Measurements from ENCODE around the gene MGAT4D. TPM values are rescaled to one million over a fixed set of nuclear protein-coding genes. Genes with fewer than 3 reads are reported as not detected.

The MGAT4D gene
- not detected in 2 replicates for total RNA-seq

GRCh38 chr4:140497747-140498636 lies at the start of gene MGAT4D:
Gene MGAT4D, minus strand, starts transcription at chr4:140498293. Its CDS starts 71 bp downstream, at chr4:140498222.

DNA sequence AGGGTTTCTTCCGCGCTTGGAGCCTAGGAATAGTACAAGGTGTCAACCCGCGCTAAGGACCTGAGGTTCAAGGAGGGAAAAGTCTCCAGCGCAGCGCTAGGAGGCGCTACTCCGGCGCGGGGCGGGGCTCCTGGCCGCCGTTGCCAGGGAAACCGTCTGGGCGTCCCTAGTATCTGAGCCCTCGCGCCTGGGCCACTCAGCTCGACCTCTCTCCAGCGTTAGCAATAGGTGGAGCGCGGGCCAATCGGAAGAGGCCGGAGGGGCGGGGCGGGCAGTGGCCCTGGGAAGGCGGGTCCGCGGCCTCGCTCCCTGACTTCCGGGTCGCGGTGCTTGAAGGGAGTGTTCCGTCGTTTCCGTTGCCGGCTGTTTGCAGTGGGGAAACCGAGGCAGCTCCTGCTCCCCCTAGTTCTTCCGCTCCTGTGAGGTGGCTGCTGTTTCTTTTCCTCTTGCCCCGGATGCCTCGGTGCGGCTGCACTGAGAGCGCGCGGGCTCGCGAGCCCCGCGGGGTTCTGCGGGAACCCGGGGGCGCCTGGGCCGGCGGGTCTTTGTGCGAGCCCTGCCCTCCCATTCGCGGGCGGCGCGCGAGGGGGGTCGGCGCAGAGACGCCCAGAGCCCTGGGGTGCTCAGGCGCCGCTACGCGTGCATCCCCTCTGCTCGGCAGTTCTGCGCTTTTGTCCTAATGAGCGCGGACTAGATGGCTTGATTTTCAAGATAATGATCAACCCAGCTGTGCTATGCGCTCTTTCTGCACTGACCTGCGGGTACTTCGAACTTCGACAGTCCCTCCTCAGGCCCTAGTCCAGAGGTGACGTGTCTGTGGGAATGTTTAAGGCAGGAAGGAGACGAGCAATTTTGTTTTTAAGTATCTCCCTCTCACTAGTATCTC lies 26.0 kb upstream of the MGAT4D start, which contains the start of gene ELMOD2:
Gene ELMOD2 (plus strand): TSS at position 312 of the 886 bp plus-strand sequence. CDS start 1,261 bp downstream, outside the sequence.

DNA sequence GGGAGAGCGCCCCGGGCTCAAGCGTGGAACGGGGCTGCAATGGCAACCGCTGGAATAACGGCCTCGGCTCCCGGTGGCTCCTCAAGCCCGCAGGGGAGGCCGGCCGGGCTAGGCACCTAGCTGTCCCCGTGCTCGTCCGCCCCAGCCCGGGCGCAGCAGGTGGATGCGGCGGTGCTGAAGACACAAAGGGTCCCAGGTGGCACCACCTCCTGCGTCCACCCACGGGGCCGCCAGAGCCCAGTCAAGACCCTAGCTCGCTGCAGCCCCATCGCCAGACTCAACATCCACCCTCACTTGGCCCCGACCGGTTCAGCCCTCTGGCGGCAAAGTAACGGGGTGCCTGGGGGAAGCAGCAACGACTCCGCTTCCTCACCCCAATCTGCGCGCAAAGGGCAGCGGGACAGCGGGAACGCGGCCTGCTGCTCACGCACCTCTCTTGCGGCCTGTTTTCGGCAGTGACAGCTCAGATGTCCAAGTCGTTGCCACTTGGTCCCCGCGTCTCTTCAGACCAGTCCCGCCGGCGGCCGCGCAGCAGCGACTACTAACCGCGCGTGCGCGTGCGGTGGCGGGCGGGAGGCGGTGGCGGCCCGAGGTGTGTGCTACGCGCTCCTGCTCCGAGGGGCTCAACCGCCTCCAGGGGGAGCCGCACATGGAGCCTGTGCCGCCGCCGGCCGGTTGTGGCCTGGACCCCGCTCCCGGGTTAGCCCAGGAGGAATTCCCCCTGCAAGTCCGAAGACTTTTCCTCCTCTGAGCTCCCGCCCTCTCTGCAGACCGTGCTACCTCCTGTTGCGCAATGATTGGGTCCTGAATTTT lies 70.8 kb downstream of the MGAT4D start, which contains the start of gene CLGN:
Gene CLGN (minus strand): TSS at position 543 of the 813 bp plus-strand sequence. CDS start 14,570 bp downstream, outside the sequence.

Other genes starting within 250 kb of the MGAT4D start
- gene SCOC, start 124.6 kb downstream of the MGAT4D start, total RNA-seq, result 36.0 and 46.2 TPM in 2 replicates
- 5.1 and 5.9 TPM in 2 replicates for gene CLGN, start 70.6 kb downstream of the MGAT4D start, total RNA-seq
- gene ELMOD2, start 25.9 kb upstream of the MGAT4D start, total RNA-seq, result 16.6 and 17.4 TPM in 2 replicates
- not detected in 2 replicates for gene UCP1, start 70.7 kb upstream of the MGAT4D start, total RNA-seq

All from bronchus fibroblast of lung (primary cell).